ENCODE data around the gene PANX2. TPM values are rescaled to one million over a fixed set of nuclear protein-coding genes. Genes with fewer than 3 reads are reported as not detected.

The PANX2 gene
- total and polyA plus RNA-seq, 4 donors, result 0.62 to 1.4 (median 1.1) TPM

GRCh38 chr22:50205781-50206569 lies 35.4 kb downstream of the PANX2 start:
- no peak for DNase-seq
- Histone ChIP-seq H3K27me3 (ENCODE audit: control insufficient read depth in 1 of 2, insufficient read depth in 2 of 2, low read length in 1 of 2) (no peaks in the 10 kb centered on the region), H3K27ac (ENCODE audit: low read depth in 1 of 2, low read length in 2 of 2) (no peak overlapping the region), H3K4me3 (ENCODE audit: low read length in 2 of 2) (no peak overlapping the region), H3K9me3 (ENCODE audit: control insufficient read depth, low read length) (no peaks in the 10 kb centered on the region), H3K4me1 (ENCODE audit: control insufficient read depth in 1 of 2, insufficient read depth in 2 of 2, low read length in 2 of 2) (no peaks in the 10 kb centered on the region), H3K36me3 (ENCODE audit: control insufficient read depth in 1 of 2, insufficient read depth in 2 of 2, low read length in 1 of 2) (no peaks in the 10 kb centered on the region)
- no peak for ATAC-seq (ENCODE audit: low FRiP score)
- intact Hi-C loops (cut with DNase I), result loop anchor here (5.0 to 10.0 kb wide), 4 partner anchors 54 to 281 kb away; partner anchors contain the start of gene PIM3 (in 1 of the 2)
- 91 to 93% methylated on average over 38 to 45 of the region's 45 CpGs for WGBS, 2 donors

- ATAC-seq (ENCODE audit: low FRiP score), result no peak
- Histone ChIP-seq H3K4me3 (ENCODE audit: low read length in 2 of 2) (no peak overlapping the region), H3K9me3 (ENCODE audit: control insufficient read depth, low read length) (no peaks in the 10 kb centered on the region), H3K4me1 (ENCODE audit: control insufficient read depth in 1 of 2, insufficient read depth in 2 of 2, low read length in 2 of 2) (no peaks in the 10 kb centered on the region), H3K27me3 (ENCODE audit: control insufficient read depth in 1 of 2, insufficient read depth in 2 of 2, low read length in 1 of 2) (no peaks in the 10 kb centered on the region), H3K36me3 (ENCODE audit: control insufficient read depth in 1 of 2, insufficient read depth in 2 of 2, low read length in 1 of 2) (peaks cover 0 to 2% of the 10 kb centered on the region in 2 donors), H3K27ac (ENCODE audit: low read depth in 1 of 2, low read length in 2 of 2) (no peak overlapping the region)
- peak in 1 of 2 donors; percentile 66 for DNase-seq
- intact Hi-C loops (cut with DNase I), result loop anchor here (5.0 to 10.0 kb wide), 4 partner anchors 54 to 282 kb away; partner anchors contain the start of gene PIM3 (in 1 of the 2)
- WGBS, 2 donors, result 40 to 42% methylated on average over 10 of the region's 10 CpGs
These were observed 36.1 kb downstream of the PANX2 start for GRCh38 chr22:50206599-50206998.

GRCh38 chr22:50207383-50208140 lies 37.0 kb downstream of the PANX2 start:
- no peak overlapping the region for H3K4me3 ChIP-seq (ENCODE audit: low read length in 2 of 2)
- intact Hi-C loops (cut with DNase I), result loop anchor here (5.0 to 10.0 kb wide), 4 partner anchors 55 to 283 kb away; partner anchors contain the start of gene PIM3 (in 1 of the 2)
- H3K9me3 ChIP-seq (ENCODE audit: control insufficient read depth, low read length), result no peaks in the 10 kb centered on the region
- no peaks in the 10 kb centered on the region for H3K4me1 ChIP-seq (ENCODE audit: control insufficient read depth in 1 of 2, insufficient read depth in 2 of 2, low read length in 2 of 2)
- ATAC-seq (ENCODE audit: low FRiP score), result no peak
- DNase-seq, result peak in 1 of 2 donors; percentile 45
- H3K27me3 ChIP-seq (ENCODE audit: control insufficient read depth in 1 of 2, insufficient read depth in 2 of 2, low read length in 1 of 2), result no peaks in the 10 kb centered on the region
- H3K27ac ChIP-seq (ENCODE audit: low read depth in 1 of 2, low read length in 2 of 2), result no peak overlapping the region
- peaks cover 0 to 5% of the 10 kb centered on the region in 2 donors for H3K36me3 ChIP-seq (ENCODE audit: control insufficient read depth in 1 of 2, insufficient read depth in 2 of 2, low read length in 1 of 2)
- 73 to 79% methylated on average over 23 of the region's 23 CpGs for WGBS, 2 donors

GRCh38 chr22:50208430-50208938 lies 38.0 kb downstream of the PANX2 start:
- no peak for ATAC-seq (ENCODE audit: low FRiP score)
- intact Hi-C loops (cut with DNase I), result loop anchor here (5.0 to 10.0 kb wide), 4 partner anchors 56 to 284 kb away; partner anchors contain the start of gene PIM3 (in 1 of the 2)
- no peak overlapping the region for H3K27ac ChIP-seq (ENCODE audit: low read depth in 1 of 2, low read length in 2 of 2)

GRCh38 chr22:50208939-50209892 lies 38.7 kb downstream of the PANX2 start:
- Histone ChIP-seq H3K4me1 (ENCODE audit: control insufficient read depth in 1 of 2, insufficient read depth in 2 of 2, low read length in 2 of 2) (no peaks in the 10 kb centered on the region), H3K4me3 (ENCODE audit: low read length in 2 of 2) (no peak overlapping the region), H3K27ac (ENCODE audit: low read depth in 1 of 2, low read length in 2 of 2) (no peak overlapping the region), H3K9me3 (ENCODE audit: control insufficient read depth, low read length) (no peaks in the 10 kb centered on the region), H3K27me3 (ENCODE audit: control insufficient read depth in 1 of 2, insufficient read depth in 2 of 2, low read length in 1 of 2) (no peaks in the 10 kb centered on the region), H3K36me3 (ENCODE audit: control insufficient read depth in 1 of 2, insufficient read depth in 2 of 2, low read length in 1 of 2) (peaks cover 0 to 5% of the 10 kb centered on the region in 2 donors)
- 72% methylated on average over 31 of the region's 31 CpGs for WGBS, 2 donors
- peak; percentile 14 for ATAC-seq (ENCODE audit: low FRiP score)
- no peak for DNase-seq
- intact Hi-C loops (cut with DNase I), result loop anchor here (5.0 to 10.0 kb wide), 4 partner anchors 57 to 284 kb away; partner anchors contain the start of gene PIM3 (in 1 of the 2)

More at GRCh38 chr22:50208430-50208938, 38.0 kb downstream of the PANX2 start:
- no peaks in the 10 kb centered on the region for H3K4me1 ChIP-seq (ENCODE audit: control insufficient read depth in 1 of 2, insufficient read depth in 2 of 2, low read length in 2 of 2)
- H3K36me3 ChIP-seq (ENCODE audit: control insufficient read depth in 1 of 2, insufficient read depth in 2 of 2, low read length in 1 of 2), result peaks cover 0 to 5% of the 10 kb centered on the region in 2 donors
- peak in 1 of 2 donors; percentile 41 for DNase-seq
- no peaks in the 10 kb centered on the region for H3K9me3 ChIP-seq (ENCODE audit: control insufficient read depth, low read length)
- 84 to 85% methylated on average over 21 to 22 of the region's 22 CpGs for WGBS, 2 donors
- H3K4me3 ChIP-seq (ENCODE audit: low read length in 2 of 2), result no peak overlapping the region
- H3K27me3 ChIP-seq (ENCODE audit: control insufficient read depth in 1 of 2, insufficient read depth in 2 of 2, low read length in 1 of 2), result no peaks in the 10 kb centered on the region

- Histone ChIP-seq H3K9me3 (ENCODE audit: control insufficient read depth, low read length) (no peaks in the 10 kb centered on the region), H3K27ac (ENCODE audit: low read depth in 1 of 2, low read length in 2 of 2) (no peak overlapping the region), H3K27me3 (ENCODE audit: control insufficient read depth in 1 of 2, insufficient read depth in 2 of 2, low read length in 1 of 2) (no peaks in the 10 kb centered on the region), H3K36me3 (ENCODE audit: control insufficient read depth in 1 of 2, insufficient read depth in 2 of 2, low read length in 1 of 2) (peaks cover 0 to 5% of the 10 kb centered on the region in 2 donors), H3K4me3 (ENCODE audit: low read length in 2 of 2) (no peak overlapping the region), H3K4me1 (ENCODE audit: control insufficient read depth in 1 of 2, insufficient read depth in 2 of 2, low read length in 2 of 2) (no peaks in the 10 kb centered on the region)
- DNase-seq (peak; percentile 80 to 88), ATAC-seq (ENCODE audit: low FRiP score) (peak; percentile 61)
- 61% methylated on average over 20 of the region's 20 CpGs for WGBS, 2 donors
- intact Hi-C loops (cut with DNase I), result loop anchor here (5.0 to 10.0 kb wide), 4 partner anchors 58 to 285 kb away; partner anchors contain the start of gene PIM3 (in 1 of the 2)
These were observed 39.4 kb downstream of the PANX2 start for GRCh38 chr22:50209893-50210292.

GRCh38 chr22:50210378-50211139 lies 40.0 kb downstream of the PANX2 start:
- ATAC-seq (ENCODE audit: low FRiP score) (no peak), DNase-seq (no peak)
- intact Hi-C loops (cut with DNase I), result no loop called here
- Histone ChIP-seq H3K36me3 (ENCODE audit: control insufficient read depth in 1 of 2, insufficient read depth in 2 of 2, low read length in 1 of 2) (peaks cover 0 to 5% of the 10 kb centered on the region in 2 donors), H3K4me3 (ENCODE audit: low read length in 2 of 2) (no peak overlapping the region), H3K27me3 (ENCODE audit: control insufficient read depth in 1 of 2, insufficient read depth in 2 of 2, low read length in 1 of 2) (no peaks in the 10 kb centered on the region), H3K4me1 (ENCODE audit: control insufficient read depth in 1 of 2, insufficient read depth in 2 of 2, low read length in 2 of 2) (no peaks in the 10 kb centered on the region), H3K9me3 (ENCODE audit: control insufficient read depth, low read length) (no peaks in the 10 kb centered on the region), H3K27ac (ENCODE audit: low read depth in 1 of 2, low read length in 2 of 2) (no peak overlapping the region)
- WGBS, 2 donors, result 90 to 91% methylated on average over 32 of the region's 32 CpGs

Data from aorta (tissue), 5 donors.